HG03135 (cell line): ENCODE results near the gene RCAN1.
"Not testable (repeated sequence)": the region's sequence is repeated elsewhere in the genome, so short reads cannot be mapped to it uniquely, and the experiment has no call there.

Experiments used
- ATAC-seq: cut with Tn5 transposase; IDR thresholded peaks from one replicate; pipeline ENCODE4 v1.9.1; 2021; ENCODE audit warnings: mild to moderate bottlenecking, moderate library complexity; ENCODE audit not compliant: unreplicated experiment

Gene RCAN1

DNA sequence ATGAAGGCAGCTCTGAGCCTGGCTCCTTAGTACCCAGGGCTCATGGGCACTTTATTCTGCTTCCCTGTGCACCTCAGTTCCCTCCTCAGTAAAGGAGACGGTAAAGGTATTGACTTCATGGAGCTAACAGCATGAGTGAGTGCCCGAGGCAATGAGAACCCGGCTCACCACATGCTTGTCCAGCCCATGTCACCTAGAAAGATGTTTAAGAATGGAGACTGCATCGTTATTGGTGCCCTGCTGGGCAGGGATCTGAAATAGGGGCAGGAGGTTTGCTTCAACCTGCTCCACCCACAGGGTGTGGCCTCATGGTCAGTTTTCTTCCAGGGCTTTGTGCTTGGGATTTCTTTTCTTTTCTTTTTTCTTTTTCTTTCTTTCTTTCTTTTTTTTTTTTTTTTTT lies 95.9 kb downstream of the RCAN1 start:
- no peak for ATAC-seq

DNA sequence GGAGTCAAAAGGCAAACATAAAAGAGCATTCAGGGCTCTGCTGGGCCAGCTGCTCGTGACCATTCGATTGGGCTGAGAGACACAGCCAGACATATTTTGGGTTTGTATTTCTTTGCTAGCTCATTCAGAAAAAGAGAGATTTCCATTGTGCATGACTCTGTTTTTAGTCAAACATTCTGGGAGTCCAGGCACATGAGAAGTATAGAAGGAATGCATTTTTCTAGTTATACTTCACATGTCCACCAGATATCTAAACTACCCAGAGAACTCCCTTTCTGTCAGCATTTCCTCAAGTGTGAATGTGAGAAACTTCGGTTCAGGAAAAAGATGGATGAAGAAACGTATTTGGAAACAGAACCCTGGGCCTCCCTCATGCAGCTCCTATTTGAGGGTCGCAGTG lies 96.6 kb downstream of the RCAN1 start:
- no peak for ATAC-seq

DNA sequence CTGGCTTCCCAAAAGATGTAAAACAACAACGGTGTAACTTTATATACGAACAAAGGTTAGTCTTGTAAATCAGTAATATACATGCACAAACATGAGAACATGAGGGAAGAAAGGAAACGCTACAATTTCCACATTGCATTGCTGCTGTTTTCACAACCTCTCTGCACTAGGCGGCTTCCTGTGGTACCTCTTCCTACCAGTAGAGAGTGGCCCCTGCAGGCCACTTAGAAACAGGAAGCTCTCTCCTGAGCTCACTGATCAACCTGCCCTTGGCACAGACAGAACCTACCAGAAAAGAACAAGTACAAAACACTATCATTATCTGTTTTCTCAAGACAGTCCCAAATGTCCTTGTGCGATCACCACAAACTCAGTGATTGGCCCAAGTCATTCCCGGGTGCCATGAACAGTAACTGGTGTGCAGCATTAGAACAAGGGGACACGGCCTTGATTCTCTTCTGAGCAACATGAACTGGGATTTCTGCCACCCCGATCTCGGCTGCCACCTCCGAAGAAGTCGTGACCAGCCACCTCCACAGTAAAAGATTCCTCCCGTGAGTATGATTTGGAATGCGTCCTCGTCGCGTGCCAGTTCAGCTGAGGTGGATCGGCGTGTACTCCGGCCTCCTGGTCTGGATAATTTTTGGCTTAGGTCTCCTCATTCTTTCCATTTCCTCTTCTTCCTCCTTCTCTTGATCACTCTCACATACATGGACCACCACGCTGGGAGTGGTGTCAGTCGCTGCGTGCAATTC lies 97.2 kb downstream of the RCAN1 start:
- peak; percentile 54 for ATAC-seq

DNA sequence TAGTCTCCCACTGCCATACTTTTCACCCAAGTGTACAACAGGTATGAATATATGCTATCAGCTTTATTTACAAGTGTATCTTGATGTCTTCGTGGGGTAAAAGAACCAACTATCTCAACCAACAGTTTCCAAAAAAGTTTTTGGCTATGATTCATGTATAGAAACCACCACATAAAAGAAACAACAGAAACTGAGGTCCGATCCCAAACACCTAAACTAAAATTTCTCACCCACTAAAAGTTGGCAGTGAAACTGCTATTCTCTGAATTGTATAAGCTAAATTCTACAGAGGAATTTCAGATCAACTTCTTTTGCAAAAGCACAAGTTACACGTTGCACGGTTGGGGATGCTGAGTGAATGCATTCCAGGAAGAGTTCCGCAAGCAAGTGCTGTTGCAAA lies 97.9 kb downstream of the RCAN1 start:
- no peak for ATAC-seq

DNA sequence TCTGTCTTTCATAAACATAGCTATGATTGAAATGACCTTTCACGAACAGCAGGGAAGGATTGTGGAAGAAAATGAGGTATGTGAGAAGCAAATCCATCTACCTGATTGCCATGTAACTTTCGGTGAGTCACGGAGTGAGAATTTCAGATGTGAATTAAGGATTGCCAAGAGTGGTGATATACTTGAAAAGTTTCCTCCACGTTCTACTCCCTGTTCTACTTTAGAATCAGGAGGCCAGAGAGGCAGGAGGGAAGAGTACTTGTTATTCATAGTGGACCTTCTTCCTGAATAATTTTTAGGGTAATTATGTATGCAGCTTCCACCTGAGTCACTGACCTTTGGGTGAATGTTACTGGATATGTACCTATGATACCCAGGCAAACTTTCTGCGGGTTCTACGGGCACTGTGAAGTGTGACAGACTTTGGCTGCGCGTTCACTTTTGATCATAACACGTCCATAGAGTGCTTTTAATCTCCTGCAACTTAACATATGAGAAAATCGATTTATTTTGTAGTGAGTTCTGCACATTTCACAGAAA lies 100.3 kb downstream of the RCAN1 start:
- ATAC-seq = no peak

DNA sequence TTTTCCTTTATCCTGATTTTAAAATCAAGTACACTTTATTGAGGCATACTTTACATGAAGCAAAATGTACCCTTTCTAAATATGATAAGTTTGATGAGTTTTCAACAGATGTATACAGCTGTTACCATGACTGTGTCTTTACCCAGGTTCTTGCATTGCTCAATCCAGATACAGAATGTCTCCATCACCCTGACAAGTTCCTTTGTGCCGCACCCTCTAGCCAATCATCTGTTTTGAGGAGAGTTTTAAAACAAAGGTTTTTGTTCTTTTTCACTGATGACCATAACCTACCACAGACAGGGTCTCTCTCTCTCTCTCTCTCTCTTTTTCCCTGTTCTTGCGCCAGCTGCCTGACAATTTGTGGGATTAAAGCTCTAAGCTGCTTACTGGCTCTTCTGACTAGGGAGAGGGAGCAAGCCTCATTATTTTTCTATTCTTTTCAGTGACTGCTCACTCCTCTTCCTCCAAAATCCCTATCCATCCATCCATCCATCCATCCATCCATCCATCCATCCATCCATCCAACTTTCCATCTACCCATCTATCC lies 101.7 kb downstream of the RCAN1 start:
- no peak for ATAC-seq

DNA sequence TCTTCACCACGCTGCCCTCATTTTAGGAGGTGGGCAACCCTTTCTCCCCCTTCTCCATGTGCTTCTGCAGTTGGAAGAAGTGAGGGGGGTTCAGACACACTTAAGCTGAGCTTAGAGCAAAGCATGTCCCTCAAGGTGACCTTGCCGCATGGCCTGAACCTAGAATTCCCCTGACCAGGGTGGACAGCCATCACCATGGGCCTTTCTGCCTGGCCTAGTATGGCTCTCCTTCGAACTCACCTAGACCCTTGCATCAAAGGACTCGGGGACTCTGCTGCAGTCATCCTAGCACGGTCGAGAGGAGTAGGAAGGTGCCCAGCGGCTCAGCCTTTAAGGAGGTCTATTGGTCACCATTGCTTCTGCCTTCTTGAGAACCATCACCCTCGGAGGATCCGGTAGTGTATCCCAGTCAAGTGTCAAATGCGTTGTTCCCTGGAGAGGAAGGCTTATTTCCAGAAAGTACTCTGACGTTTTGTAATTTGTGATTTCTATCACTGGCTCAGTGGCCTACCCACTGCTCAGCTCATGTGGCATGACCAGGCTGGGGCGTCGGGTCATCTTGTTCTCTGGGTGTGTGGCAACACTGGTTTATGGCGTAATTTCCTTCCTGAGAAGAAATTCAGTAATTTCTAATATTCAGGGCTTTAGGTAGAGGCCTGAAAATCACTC lies 103.0 kb downstream of the RCAN1 start, which contains the start of gene KCNE1:
KCNE1 (minus strand) TSS at position 424 of the 669 bp plus-strand sequence. CDS start 62,576 bp downstream, outside the sequence.
- ATAC-seq = no peak

DNA sequence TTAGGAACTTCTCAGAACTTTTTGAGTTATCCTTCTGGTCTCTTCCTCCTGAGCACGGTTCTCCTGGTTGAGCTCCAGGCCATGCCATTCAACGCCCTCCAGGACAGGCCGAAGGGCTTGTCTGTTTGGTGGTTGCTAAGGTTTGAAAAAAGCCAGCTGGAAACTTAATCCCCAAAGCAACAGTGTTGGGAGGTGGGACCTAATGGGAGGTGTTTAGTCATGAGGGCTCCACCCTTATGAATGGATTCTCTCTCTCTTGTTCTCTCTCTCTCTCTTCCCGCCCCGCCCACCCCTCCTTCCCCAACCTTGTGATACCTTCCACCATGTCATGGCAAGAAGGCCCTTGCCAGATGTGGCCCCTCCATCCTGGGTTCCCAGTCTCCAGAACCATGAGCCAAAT lies 103.7 kb downstream of the RCAN1 start:
- no peak for ATAC-seq

DNA sequence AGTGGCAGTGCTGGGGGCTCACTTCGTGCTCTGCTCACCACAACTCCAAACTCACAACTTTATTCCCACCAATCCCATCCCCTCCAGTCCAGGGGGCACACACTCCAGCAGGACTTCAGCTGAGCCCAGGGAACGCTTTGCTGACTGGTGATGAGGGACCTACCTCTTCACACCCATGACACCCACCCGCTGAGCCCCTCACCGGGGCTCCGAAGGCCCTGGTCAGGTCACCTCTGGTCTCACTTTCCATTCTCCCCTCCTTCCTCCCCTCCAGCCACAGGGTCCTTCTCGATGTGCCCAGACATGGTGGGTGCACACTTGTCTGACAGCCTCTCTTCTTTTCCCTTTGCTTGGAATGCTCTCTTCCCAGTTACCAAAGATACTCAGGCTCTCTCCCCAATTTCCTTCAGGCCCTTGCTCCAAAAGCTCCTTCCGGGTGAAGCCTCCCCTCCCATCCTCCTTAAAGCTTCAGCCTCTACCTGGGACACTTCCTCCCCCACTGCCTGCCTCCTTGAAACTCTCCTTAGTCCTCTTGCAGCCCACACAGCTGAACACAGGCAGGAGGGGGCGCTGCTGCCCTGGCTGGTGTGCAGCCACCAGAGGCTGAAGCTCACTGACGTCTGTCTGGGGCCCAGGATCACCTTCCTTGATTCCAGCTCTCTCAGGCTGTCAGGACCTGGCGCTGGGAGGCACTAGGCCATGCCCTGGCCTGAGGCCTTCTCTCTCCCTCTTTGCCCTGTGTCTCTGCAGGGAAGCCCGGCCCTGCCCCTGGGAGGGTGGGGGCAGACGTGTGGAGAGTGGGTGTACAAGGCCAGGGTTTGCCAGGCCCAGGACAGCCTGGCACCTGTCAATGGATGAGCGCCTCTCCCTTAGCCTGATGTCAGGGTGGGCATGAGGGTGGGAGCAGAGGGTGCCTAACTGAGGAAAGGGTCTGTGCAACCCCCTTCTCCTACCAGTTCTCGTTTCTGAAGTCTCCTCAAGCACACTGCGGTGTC lies 104.5 kb downstream of the RCAN1 start:
- ATAC-seq = peak; percentile 60

DNA sequence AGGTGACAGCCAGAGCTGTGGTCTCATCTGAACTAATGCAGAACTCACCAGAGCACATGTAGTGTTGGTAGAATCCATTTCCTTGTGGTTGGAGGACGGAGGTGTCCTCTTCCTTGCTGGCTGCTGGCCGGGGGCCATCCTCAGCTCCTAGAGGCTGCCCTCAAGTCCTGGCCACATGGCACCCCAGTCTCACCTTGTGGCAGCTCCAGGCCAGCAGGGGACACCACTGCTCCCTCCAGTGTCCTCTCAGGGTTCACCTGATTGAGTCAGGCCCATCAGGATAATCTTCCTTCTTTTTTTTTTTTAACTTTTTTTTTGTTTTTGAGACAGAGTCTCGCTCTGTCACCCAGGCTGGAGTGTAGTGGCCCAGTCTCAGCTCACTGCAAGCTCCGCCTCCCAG lies 105.8 kb downstream of the RCAN1 start:
- ATAC-seq = no peak

DNA sequence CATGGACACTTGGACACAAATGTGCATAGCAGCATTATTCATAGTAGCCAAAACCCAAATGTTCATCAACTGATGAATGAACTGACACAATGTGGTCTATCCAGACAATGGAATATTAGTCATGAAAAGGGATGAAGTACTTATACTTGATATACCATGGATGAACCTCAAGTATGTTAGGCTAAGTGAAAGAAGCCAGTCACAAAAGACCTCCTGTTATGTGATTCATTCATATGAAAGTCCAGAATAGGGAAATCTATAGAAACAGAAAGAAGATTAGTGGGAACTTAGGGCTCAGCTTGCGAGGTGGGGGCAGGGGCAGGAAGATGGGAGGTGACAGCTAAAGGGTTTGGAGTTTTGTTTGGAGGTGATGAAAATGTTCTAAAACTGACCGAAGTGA lies 110.3 kb downstream of the RCAN1 start:
- no peak for ATAC-seq

DNA sequence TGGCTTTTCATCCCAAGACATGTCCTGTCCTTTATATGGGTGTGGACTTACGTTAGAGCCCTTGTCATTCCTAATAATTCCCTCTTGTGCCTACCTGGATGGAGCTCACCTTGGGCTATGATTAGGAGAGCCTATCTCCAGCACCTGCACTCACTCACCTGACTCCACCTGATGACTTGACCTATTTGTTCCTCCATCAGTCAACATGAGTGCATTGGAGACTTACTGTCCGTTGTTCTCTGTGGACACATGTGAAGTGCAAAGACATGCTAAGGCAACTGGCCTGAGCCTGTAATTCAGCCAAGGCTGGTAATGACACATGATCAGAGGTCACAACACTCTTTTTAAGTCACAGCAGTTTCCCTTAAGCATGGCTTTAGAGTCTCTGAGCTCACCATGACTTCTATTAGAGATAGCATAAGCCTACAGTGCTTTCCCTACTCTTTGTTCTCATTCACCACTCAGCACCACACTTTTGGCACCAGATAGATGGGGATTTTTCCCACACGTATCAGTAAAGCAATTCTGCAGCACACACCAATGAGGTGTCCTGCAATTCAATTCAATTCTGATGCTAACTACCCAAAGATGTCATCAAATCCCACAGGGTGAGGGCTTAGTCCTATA lies 112.3 kb downstream of the RCAN1 start:
- no peak for ATAC-seq

DNA sequence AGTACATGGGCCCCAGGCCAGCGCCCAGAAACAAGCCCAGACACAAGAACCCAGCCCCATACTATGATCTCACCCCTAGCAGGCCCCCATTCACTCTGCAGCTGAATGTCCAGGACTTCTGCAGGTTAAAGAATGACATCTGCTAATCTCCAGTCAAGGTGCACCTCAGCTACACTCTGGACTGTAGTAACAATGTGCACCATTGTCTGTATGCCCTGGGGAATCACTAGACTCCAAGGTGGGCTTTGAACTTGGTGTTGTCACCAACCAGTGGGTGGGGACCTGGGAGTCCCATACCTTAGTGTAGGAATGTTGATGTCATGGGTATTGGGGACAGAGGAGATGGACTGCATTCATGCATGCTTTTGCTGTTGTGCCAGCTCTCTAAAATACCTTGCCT lies 113.2 kb downstream of the RCAN1 start:
- no peak for ATAC-seq

DNA sequence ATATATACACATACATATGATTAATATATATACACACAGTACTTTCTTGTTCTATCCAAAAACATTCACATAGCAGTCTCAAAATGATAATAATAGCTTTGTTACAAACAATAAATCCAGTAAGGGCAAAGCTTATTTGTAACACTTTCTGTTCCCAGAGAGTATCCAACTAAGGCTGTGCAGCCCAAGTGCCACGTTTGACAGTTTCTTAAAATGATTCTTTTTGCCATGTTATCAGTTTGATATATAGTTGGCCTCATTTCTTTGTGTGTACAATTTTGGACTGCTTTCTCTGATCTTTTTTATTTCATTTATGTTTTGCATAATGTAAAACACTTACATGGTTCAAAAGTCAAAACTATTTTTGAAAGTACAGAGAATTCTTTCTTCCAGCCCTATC lies 114.7 kb downstream of the RCAN1 start:
- ATAC-seq = no peak

DNA sequence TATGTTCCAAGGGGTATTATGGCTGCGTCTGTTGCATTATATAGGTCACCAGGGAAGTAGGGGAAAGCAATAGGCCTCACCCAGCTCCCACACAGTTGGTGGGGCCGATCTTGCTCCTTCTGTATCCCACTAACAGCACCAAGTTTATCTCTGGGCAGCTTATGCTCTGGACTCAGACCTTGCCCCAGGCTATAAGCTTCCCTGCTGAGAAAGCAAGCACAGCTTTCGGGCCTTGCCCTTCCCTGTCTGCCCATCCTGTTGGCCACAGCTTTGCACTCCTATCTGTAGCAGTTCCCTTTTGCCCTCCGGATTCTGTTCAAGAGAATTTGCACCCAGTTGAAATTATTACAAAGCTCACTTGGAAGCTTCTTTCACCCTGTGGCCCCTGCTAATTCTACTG lies 115.8 kb downstream of the RCAN1 start:
- ATAC-seq = no peak

DNA sequence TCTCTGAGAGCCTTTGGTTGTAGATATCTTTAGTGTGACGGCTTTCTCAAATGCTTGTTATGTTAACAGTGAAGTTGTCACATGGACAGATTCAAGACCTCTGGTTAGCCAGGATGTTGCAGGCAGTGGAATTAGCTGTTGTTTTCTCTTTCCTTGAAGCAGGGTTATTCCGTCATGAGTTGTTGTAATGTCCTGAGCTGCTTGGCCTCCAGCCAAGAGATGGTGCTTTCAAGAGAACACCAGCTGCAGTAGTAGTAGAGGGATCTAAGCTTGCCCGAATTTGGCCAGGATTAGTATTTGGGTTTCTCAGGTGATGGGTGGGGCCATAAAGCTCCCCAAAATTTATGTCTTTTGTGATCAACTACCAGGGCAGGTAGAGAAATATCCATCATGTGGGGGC lies 116.3 kb downstream of the RCAN1 start:
- ATAC-seq = no peak

DNA sequence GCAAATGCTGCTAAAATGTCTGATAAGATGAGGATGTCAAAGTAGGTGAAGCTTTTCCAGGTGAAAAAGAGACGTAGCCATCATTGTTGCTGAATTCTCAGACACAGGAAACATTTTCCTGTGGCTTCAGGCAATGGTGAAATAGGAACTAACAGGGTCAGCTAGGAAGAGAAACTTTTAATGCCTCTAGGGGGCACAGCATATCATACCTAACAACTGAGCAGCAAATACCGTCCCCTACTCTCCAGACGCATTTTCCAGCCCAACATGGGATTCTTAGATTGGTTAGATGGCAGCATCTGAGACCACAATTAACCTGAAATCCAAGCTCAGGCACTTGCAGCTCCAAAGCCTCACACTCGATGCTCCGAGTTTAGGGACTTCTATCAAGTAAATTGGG lies 131.1 kb downstream of the RCAN1 start:
- ATAC-seq = not testable (repeated sequence)

DNA sequence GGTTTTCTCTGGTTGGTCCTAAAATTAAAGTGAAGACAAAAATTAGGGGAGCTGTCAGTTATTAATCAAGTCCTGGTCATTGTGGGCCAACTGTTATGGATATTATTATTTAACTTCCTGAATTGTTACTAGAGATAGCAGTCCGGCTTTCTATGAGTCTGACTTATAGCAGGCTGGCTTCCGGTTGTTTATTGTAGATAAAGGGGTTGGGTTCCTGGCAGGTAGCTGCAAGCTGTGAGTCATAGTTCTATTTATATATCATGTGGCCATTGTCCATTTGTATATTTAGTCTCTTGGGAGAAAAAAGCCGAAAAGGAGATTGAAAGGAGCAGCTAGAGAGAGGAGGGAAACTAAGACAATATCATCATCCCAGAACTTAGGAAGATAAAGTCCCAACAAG lies 131.5 kb downstream of the RCAN1 start:
- ATAC-seq = not testable (repeated sequence)

DNA sequence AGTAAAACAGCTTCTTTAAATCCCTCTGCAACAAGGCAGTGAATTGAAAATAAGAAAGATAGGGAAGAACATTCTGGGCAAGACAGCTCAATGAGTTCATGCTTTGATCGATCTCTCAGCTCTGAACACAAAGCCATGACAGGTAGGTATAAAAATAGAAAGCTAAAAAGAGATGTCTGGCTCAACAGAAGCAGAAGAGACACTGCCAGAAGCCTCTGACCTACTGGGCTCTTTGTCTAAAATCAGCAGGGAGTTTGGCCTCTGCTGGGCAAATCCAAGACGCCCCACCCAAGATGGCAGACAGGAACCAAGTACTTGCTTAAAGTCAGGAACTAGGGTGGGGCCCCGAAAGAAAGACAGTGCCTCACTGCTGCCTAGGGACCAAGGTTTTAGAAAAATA lies 147.6 kb downstream of the RCAN1 start:
- not testable (repeated sequence) for ATAC-seq
